ENCODE data around the gene CALML4. TPM values are rescaled to one million over a fixed set of nuclear protein-coding genes. Genes with fewer than 3 reads are reported as not detected.

CALML4 gene
- polyA plus RNA-seq, 1 donor from 2014 or later = 0.46 TPM

Other genes with a start within 250 kb of the CALML4 start
- gene PIAS1, start 151.0 kb downstream of the CALML4 start, polyA plus RNA-seq = 128 TPM
- 3.8 TPM for gene CLN6, start 24.4 kb upstream of the CALML4 start, polyA plus RNA-seq
- gene FEM1B, start 72.4 kb upstream of the CALML4 start, polyA plus RNA-seq = 21.5 TPM
- not detected for gene ITGA11, start 226.8 kb upstream of the CALML4 start, polyA plus RNA-seq

All from IgD-negative memory B cell (primary cell).